Measurements from ENCODE around the gene LRRC74A. TPM values are rescaled to one million over a fixed set of nuclear protein-coding genes. Genes with fewer than 3 reads are reported as not detected.

LRRC74A gene
- total RNA-seq, 6 experiments from 2014 or later = not detected

GRCh38 chr14:76814726-76815645 is 11.2 kb upstream of the LRRC74A start:
- Mint-ChIP-seq H3K27me3 (ENCODE audit: insufficient read depth) (peaks cover 3% of the 10 kb centered on the region; the same call in 1 of the 2 replicates), H3K4me1 (ENCODE audit: low read depth) (peaks cover 18% of the 10 kb centered on the region), H3K4me3 (no peak overlapping the region), H3K36me3 (ENCODE audit: low read depth) (no peaks in the 10 kb centered on the region), H3K9me3 (no peaks in the 10 kb centered on the region), H3K27ac (no peak overlapping the region)
- DNase-seq = no peak
- TF ChIP-seq CTCF (IDR thresholded peaks at IDR 0.05) = no peak

- H3K36me3 Mint-ChIP-seq (ENCODE audit: low read depth) = no peaks in the 10 kb centered on the region
- no peaks in the 10 kb centered on the region for H3K4me1 Mint-ChIP-seq (ENCODE audit: low read depth)
- DNase-seq = no peak
- H3K27me3 Mint-ChIP-seq (ENCODE audit: insufficient read depth) = peaks cover 9% of the 10 kb centered on the region
- no peaks in the 10 kb centered on the region for H3K9me3 Mint-ChIP-seq
- no peak overlapping the region for H3K4me3 Mint-ChIP-seq
- TF ChIP-seq CTCF (IDR thresholded peaks at IDR 0.05) = no peak
- H3K27ac Mint-ChIP-seq = no peak overlapping the region
These were observed 5.5 kb upstream of the LRRC74A start for GRCh38 chr14:76820700-76821099.

GRCh38 chr14:76827696-76828296 is 1.6 kb downstream of the LRRC74A start:
- Mint-ChIP-seq H3K4me3 (peak overlapping the region; percentile 81), H3K27me3 (ENCODE audit: insufficient read depth) (peaks cover 29% of the 10 kb centered on the region), H3K9me3 (no peaks in the 10 kb centered on the region), H3K4me1 (ENCODE audit: low read depth) (peaks cover 16% of the 10 kb centered on the region), H3K36me3 (ENCODE audit: low read depth) (0 out of 2 replicates have a peak, but pooled peaks cover 4% of the 10 kb centered on the region), H3K27ac (no peak overlapping the region)
- no peak for TF ChIP-seq CTCF (IDR thresholded peaks at IDR 0.05)
- no peak for DNase-seq

- no peak overlapping the region for H3K27ac Mint-ChIP-seq
- no peak for DNase-seq
- H3K9me3 Mint-ChIP-seq = no peaks in the 10 kb centered on the region
- TF ChIP-seq CTCF (IDR thresholded peaks at IDR 0.05) = no peak
- 0 out of 2 replicates have a peak, but pooled peaks cover 4% of the 10 kb centered on the region for H3K36me3 Mint-ChIP-seq (ENCODE audit: low read depth)
- H3K4me3 Mint-ChIP-seq = peak overlapping the region; percentile 81
- peaks cover 29% of the 10 kb centered on the region for H3K27me3 Mint-ChIP-seq (ENCODE audit: insufficient read depth)
- peaks cover 16% of the 10 kb centered on the region for H3K4me1 Mint-ChIP-seq (ENCODE audit: low read depth)
These were observed 2.3 kb downstream of the LRRC74A start for GRCh38 chr14:76828339-76829012.

- no peak for TF ChIP-seq CTCF (IDR thresholded peaks at IDR 0.05)
- Mint-ChIP-seq H3K27me3 (ENCODE audit: insufficient read depth) (peaks cover 29% of the 10 kb centered on the region), H3K4me3 (peak overlapping the region; percentile 7; the same call in 1 of the 2 replicates), H3K9me3 (no peaks in the 10 kb centered on the region), H3K27ac (no peak overlapping the region), H3K36me3 (ENCODE audit: low read depth) (0 out of 2 replicates have a peak, but pooled peaks cover 4% of the 10 kb centered on the region), H3K4me1 (ENCODE audit: low read depth) (peaks cover 16% of the 10 kb centered on the region)
- DNase-seq = no peak
These were observed 2.8 kb downstream of the LRRC74A start for GRCh38 chr14:76829013-76829365.
